Fibroblast of skin of back (primary cell): Measurements from ENCODE around the gene RNF213.

Source experiments
- DNase-seq: peaks from one replicate; pipeline ENCODE4 v3.0.0-alpha.2; 2013

Gene RNF213

DNA sequence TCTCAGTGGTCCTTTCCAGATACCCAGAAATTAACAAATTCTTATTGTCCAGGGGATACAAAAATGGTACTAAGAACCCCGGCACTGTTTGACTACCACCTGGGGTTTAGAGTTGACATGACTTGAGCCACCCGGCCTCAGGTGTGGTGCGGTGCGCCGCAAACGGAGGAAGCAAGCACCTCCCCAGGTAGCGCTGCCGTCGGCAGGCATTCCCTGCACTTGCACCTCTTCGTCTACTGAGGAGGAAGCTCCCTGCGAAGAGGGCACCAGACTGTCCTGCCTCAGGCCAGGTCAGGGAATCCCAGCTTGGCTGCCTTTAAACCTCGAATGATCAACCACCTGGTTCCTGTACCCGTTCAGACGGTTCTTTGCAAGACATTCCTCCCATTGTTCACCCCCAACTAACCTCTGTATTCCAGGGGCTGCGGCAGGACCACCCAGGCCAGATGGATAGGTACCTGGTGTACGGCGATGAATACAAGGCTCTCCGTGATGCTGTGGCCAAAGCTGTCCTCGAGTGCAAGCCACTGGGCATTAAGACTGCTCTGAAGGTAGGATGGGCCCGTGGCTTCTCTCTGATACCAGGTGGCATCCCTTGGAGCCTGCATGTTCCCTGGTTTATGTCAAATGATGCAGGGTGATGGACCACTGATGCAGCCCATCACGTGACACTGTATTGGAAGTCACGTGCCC is 113.5 kb downstream of the RNF213 start:
- DNase-seq: no peak

DNA sequence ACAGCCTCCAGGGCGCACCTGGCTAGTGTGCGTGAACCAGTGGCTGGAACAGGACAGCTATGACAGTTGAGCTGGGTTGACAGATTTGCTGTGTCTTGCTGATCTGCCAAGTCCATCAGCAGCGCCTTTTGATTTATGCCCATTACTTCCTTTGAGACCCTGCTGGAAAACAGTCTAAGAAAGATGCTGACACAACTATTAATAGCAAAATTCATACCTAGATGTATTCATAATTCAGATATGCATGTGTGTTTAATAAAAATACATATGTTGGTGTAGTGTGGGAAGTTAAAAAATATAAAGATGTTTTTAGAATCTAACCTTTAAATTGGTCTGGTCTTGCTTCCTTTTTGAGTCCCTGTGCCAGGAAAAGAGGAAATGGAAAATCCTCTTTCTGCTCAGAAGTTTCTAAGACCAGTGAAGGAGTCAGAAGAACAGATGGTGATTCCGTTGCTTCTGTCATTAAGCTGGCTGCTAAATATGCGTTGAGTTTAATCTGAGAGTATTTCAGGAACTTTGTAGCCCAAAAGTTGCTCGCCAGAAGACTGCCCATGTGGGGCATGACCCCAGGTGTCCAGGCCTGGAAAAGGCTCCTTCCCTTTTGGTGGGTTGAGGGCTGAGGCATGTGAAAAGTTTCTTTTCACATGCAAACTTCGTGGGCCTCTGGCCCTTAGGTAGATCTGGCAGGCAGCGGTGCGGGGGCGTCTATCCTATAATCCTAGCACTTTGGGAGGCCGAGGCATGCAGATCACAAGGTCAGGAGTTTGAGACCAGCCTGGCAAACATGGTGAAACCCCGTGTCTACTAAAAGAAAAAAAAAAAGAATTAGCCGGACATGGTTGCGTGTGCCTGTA is 114.3 kb downstream of the RNF213 start:
- no peak for DNase-seq

DNA sequence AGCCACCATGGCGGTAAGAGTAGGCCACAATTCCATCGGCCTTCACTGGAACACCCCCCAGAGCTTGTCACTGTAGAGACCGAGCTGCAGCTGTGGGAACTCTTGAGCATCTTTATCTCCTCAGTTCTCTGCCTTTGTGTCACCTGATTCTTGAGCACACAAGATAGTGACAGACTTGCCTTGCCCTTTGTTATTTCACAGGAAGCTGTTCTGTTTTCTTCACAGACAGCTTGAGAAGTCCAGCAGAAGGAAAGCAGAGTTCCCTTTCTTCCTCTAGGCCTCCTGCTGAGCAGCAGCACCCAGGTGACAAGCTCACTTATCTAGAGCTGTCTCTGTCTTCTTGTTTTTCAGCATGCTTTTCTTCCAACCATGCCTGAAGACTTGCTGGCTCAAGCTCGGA is 115.9 kb downstream of the RNF213 start:
- no peak for DNase-seq

DNA sequence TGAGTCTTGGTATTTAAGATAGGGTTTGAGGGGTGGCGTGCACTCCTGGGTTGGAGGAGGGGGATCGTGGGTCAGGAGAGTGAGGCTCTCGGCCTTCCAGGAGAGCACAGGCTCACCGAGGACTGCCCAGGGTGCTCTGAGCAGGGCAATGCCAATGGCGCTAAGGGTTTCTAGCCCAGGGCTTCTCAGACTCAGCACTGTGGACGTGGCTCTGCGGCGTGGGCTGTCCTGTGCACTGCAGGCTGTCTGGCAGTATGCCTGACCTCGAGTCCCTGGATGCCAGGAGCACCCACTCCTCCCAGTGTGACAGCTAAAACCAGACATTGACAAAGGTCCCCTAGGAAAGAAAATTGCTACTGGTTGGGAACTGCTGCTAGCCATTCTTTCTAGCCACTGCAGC is 117.1 kb downstream of the RNF213 start:
- DNase-seq: no peak

DNA sequence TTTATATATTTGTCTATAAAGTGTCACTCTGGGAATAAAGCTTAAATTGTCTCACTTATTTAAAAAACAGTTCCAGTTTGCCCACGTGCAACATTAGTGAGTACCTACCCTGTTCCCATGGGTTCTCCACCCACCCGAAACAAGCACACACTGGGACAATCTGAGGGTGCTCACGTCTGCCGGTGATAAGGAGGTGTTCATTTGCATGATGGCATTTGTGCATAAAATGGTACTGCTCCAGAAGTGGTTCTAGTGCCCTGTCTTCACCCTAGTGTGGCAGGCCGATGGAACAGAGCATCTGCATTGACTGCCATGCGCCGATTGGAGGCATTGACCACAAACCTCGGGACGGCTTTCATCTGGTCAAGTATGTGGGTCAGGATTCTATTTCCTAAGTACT is 118.7 kb downstream of the RNF213 start:
- DNase-seq: no peak

DNA sequence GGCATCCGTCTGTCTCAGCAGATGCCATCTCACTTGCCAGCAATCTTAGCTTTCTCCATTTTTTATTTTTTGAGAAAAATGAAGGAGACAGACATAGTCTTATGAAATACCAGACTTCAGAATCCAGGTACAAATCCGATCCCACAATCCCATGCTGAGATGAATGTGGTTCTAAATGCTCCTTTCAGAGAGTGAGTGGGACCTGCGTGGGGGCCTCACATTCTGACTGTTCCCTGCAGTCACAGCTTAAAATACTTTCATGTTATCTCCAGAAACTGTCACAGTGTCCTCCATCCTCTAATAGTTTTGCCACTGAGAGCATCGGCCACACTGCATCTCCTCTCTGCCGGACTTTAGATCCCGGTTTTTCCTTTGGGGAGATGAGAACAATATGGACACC is 119.4 kb downstream of the RNF213 start:
- DNase-seq: no peak

DNA sequence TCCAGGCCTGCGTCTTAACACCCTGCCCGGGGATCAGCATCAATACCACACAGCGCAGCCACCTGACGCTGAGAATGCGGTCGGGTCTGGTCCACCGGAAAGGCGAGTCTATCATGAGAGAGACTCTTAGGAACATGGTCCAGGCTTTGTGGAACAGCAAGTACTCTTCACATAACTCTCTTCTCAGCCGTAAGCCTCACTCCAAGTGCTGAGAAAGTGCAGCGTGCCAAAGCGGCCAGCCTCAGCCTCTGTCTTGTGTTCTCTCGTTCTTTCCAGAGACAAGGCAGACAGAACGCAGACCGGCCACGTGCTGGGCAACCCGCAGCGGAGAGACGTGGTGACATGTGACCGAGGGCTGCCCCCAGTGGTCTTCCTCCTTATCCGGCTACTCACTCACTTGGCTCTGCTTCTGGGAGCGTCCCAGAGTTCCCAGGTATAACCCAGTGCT is 119.9 kb downstream of the RNF213 start:
- DNase-seq: no peak

DNA sequence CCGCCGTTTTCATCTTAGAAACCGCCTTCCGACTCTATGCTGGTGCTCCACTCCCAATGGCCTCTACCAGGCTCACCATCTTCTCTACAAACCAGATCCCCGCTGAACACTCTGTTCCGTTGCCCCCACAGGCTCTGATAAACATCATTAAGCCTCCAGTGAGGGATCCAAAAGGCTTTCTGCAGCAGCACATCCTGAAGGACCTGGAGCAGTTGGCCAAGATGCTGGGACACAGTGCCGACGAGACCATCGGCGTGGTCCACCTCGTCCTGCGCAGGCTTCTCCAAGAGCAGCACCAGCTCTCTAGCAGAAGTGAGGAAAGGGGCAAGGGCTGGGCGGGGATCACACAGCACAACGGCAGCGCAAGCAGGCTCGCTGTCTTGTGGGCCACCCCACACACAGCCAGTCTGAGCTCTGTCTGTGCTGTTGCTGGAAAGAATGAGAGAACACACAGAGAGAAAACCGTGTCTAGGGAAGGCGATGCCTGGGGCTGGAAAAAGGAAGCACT is 120.8 kb downstream of the RNF213 start:
- no peak for DNase-seq

DNA sequence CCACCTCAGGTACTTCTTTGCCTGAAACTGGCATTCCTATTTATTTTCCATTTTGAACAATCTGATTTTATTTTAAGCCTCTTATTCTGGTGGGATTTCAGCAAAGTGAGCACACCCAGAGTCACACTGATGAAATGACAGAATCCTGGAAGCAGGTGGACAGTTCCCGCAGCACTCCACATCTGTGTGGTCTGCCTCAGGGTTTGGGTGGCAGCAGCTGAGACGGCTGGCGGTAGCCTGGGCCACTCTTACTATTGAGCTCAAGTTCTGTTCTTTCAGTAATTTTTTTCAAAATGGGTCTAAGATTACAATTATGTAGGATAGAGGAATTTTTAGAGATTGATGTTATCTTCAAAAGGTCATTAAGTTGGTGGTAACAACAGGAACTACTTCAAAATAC is 121.8 kb downstream of the RNF213 start:
- DNase-seq: no peak

DNA sequence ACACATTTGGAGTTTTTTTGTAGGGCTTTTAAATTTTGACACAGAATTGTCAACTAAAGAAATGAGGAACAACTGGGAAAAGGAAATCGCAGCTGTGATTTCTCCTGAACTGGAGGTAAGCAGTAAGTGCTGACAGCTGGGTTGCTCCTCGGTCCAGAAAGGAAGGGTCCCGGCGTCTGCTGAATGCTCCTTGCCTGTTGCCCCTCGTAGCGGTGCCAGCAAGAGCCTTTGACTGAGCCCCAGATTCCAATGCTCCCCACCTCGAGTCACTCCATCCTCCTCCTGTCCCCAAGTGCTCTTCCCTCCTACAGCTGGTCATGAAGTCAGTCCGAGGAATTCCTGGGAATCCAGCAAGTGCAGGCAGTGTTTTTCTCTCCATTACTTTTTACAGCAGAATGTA is 122.3 kb downstream of the RNF213 start:
- no peak for DNase-seq

DNA sequence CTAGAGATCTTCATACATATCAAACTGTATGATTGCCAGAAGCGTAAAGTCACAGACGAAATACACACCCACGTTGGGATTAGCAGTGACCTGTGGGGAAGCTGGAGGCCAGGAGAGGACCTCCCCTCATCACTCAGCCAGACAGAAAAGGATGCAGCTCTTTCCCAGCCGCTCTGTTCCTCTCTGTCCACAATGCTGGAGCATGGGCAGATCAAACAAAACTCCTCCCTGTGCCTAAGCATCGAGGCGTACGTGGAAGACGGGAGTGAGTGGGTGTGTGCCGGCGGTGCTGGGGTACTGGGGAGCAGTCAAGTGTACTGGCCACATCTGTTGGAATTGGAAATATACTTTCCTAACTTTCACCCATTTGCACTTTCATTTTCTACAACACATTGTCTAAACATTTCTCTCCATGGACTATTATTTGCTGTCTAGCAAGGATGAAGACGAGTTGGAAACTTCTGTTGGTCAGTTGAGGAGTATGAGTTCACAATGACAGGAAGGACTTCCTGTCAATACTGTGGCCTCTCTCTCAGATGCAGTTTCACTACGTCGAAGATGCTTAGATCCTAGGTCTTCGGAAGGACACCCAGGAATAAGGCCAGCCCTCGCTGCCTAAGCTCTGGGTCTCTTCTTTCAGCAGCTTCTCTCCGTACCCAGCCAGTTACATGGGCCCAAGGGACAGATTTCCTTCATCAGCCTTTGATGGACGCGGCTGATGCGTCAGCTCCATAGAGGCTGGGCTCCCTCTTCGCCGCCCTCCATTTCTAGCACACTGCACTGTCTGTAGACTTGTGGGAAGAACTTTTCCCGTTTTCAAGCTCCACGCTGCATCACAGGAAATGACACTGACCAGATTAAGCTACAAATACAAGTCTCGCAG is 123.7 kb downstream of the RNF213 start:
- no peak for DNase-seq

DNA sequence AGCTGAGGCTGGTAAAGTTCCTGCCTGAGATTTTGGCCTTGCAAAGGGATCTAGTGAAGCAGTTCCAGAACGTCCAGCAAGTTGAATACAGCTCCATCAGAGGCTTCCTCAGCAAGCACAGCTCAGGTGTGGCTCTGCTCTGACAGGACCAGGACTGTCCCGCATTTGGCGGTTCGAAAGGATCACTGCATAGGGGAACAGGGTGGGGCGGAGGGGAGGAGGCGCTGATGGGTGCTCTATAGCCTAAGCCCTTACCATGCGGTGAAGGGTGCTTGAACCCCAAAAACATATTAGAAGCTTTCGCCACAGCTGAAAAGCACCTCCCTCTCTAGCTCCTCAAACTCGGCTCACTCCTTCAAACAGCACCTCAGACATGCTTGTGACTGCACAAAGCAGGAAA is 124.4 kb downstream of the RNF213 start:
- no peak for DNase-seq

DNA sequence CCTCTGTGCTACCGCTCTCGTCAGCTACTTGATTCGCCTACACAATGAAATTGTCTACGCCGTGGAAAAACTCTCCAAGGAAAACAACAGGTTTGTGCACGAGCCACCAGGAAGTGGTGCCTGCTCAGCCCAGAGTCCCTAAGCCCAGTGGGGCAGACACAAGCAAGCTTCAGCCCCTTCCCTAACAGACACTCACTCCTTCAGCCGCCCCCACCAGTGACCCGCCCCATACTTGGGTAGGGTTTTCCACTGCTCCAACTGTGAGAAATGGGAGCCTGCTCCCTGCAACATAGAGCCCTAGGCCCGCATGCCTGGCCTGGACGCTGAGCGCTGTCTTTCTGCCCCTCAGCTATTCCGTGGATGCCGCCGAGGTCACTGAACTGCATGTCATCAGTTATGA is 125.7 kb downstream of the RNF213 start:
- DNase-seq: no peak

DNA sequence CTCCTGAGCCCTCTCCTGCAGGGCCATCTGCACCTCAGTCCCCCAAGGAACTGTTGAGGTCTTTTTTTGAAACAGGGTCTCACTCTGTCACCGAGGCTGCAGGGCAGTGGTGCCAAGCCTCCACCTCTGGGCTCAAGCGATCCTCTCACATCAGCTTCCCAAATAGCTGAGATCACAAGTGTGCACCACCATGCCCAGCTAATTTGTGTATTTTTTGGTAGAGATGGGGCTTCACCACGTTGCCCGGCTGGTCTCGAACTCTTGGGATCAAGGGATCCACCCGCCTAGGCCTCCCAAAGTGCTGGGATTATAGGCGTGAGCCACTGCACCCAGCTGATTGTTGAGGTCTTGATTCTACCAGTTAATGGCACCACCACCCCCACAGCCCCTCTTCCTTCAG is 126.4 kb downstream of the RNF213 start:
- DNase-seq: no peak

DNA sequence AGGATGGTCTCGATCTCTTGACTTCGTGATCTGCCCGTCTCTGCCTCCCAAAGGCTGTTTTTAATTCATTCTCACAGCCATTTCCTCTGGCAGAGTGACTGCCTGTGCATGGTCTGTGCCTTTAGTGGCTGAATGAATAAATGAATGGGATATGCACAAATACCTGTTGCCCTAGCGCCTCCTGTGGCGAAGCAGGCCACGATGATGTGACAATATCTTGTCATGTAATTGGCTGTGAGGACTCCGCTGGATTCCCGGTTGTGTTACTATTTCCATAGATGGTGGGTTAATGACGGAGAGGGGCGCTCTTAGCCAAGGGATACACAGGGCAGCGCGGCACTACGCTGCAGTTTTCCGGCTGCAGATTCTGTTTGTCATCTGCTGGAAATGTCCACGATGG is 127.5 kb downstream of the RNF213 start:
- DNase-seq: no peak

DNA sequence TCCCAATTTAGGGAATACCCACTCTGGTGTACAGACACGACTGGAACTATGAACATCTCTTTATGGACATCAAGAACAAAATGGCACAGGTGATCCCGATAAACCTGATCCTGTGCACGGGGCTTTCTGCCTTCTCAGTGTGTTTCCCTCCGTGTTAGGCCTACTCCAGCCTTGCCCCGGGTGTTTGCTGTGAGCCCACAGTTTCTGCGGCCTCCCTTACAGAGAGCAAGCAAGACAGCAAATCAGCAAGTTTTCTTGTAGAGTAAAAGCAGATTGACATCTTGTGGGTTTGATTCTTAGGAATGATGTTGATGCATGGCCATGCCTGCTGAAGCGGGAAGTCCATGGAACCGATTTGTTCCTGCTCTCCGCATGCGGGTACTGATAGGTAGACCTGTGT is 127.9 kb downstream of the RNF213 start:
- DNase-seq: no peak

DNA sequence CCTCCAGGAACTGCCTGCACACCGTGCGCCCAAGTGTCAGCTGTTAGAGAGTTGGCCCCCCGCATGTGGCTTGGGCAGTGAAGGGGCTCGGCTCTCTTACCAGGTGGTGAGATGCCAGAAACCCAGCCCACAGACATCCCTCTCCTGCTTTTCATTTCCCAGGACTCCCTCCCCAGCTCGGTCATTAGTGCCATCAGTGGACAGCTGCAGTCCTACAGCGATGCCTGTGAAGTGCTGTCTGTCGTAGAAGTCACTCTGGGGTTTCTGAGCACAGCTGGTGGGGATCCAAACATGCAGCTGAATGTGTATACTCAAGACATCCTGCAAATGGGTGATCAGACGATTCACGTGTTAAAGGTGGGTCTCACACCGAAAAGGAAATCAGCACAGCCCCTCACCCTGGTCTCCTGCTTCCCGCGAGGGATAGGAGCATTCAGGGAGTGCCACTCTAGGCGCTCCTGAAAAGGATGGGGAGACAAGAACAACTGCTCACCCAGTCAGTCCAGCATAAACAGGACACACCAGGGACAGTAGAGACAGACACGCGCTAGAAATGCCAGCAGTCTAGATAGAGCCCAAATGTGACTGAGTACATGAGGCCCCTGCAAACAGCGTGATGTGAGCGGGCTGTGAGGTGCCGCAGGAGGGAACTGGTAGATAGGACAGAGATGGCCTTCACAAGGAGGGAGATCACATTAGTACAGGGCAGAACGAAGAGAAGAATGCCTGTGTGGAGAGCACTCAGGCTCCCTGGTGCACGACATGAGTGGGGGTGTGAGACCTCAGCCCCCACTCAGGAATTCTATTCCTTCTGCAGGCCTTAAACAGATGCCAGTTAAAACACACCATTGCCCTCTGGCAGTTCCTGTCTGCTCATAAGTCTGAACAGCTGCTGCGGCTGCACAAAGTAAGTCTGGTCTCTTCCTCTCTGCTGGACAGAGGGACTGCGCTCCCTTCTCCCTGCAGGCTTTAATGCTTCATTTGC is 128.7 kb downstream of the RNF213 start:
- DNase-seq: peak; percentile 8

DNA sequence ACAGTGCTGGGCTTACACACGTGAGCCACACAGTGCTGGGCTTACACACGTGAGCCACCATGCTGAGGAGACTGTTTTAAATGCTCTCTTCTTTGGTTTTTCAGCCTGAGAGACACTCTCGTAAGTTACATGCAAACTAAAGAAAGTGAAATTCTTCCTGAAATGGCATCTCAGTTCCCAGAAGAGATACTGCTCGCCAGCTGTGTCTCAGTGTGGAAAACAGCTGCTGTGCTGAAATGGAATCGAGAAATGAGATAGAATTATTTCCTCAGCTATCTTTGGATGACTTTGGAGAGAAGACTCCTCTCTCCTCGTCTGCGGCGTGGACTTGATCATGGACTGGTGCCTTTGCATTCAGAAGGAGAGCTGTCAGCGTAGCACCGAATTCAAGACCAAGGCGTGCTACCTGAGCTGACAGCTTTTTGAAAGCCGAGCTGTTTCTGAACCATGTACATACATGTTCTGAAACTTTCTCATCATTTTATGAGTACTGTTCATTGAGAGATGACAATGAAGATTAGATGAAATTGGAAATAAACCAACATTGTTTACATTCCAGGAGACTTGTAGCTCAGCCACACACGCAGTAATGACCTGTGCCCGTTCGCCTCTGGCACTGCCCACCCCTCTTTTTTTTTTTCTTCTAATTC is 132.7 kb downstream of the RNF213 start:
- no peak for DNase-seq

DNA sequence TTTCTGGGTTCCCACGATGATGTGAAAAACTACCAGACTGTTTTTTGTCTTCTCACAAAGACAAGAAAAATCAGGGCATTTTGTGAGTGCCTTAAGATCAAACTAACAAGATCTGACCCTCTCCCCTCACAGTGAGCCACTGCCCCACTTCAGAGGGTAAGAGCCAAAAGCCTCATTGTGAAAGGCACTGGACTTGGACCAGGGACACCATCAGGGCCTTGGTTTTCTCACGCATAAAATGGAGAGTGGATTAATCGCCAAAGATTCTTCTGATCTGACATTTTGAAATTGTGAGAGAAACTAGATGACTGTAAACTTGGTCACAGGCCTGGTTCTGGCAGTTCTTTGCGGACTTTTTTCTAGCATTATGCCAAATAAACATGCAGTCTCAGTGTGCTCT is 133.3 kb downstream of the RNF213 start:
- no peak for DNase-seq

DNA sequence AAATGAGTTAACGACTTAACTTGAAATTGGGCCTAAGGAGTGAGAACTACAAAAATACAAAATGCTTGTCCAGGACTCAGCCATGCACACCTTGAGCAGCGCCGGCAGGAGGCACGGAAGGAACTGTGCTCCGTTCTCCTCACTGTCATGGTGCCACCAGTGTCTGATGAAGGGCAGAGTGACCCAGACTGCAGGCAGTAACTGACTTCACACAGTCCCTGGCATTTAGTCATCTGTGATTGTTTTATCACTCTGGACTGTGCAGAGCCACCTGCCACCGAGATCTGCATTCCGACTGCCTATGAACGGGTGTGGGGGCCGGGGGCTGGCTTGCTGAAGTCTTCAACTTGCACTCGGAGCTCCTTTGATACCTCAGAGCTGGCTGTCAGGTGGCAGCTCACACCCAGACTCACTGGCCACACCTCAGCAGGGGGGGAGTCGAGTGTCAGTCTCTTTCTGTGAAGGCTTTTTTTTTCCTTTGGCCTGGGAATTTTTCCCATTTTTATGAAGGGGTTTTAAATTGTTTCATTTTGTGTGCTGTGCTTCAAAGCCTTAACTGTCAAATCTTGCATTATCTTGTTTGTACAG is 134.1 kb downstream of the RNF213 start:
- no peak for DNase-seq
